Fibroblast of lung (primary cell): ENCODE data around the gene C15orf40.

Experiments used
- CTCF ChIP-seq, 2 donors: IDR thresholded peaks in 1 of 2; conservative IDR thresholded peaks in 1 of 2; 1 replicate in 1 of 2; 2 replicates in 1 of 2; pipeline ENCODE4 v1.5.1; 2011 to 2012; ENCODE audit warnings: low read length in 2 of 2, control low read depth in 1 of 2, inconsistent platforms in 1 of 2, low read depth in 1 of 2, mild to moderate bottlenecking in 1 of 2
- EZH2 ChIP-seq: IDR thresholded peaks from 2 replicates; pipeline ENCODE4 v1.5.1; 2012; ENCODE audit warnings: low read length, control low read depth, mild to moderate bottlenecking; ENCODE audit errors: missing control alignments

- TF ChIP-seq CTCF (conservative IDR thresholded peaks at IDR 0.05 in 1 of 2, IDR thresholded peaks at IDR 0.05 in 1 of 2; ENCODE audit: low read depth in 1 of 2, low read length in 2 of 2) (no peak), EZH2 (no peak)
Observed at GRCh38 chr15:82993144-82993543, 18.3 kb downstream of the C15orf40 start.
